ENCODE results near the gene UBE2B. TPM values are rescaled to one million over a fixed set of nuclear protein-coding genes. Genes with fewer than 3 reads are reported as not detected.

The UBE2B gene
- 61.8 and 70.5 TPM in 2 replicates for total RNA-seq

GRCh38 chr5:134370871-134371833 is at the start of gene UBE2B:
Gene UBE2B (plus strand): TSS chr5:134371569. CDS start chr5:134371596, 27 bp downstream.

DNA sequence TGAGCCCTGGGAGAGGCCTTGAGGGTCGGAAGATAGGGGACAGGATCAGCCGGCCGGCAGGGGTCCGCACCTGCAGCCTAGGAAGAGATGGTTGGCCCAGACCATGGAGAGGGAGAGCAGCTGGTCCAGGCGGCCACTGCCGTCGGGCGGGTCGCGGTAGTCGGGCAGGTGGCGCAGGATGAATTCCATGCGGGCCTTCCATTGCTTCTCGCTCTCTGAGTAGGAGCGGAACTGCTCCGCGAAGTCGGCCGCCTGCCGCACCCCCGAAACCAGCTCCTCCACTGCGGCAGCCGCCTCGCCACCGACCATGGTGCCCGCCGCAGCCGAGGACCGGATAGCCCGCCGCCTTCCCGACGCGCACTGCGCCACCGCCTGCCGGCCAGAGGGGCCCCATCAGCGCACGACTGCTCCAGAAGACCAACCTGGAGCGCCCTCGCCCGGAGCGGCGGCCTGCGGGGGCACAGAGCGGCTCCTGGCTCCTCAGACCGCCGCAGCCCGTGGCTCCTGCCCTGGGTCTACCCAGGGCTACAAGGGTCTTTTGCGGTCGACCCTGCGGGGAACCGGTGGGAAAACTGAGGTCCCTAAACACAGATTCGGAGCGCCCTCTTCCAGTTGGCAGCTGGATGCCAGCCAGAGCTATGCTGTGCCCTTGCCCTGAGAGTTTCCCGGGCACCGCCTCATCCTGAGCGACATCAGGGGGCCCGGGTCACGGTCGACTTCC is 40.3 kb downstream of the UBE2B start, which contains the start of gene CDKN2AIPNL:
Gene CDKN2AIPNL, minus strand, starts transcription at position 336 of the 721 bp plus-strand sequence. Its CDS starts 27 bp downstream, at position 309.

Other genes with a start within 250 kb of the UBE2B start
- gene SKP1, start 194.6 kb upstream of the UBE2B start, total RNA-seq = 303 and 323 TPM in 2 replicates
- 116 and 191 TPM in 2 replicates for gene PPP2CA, start 145.5 kb upstream of the UBE2B start, total RNA-seq
- gene CDKL3, start 4.4 kb upstream of the UBE2B start, total RNA-seq = 0.40 and 0.50 TPM in 2 replicates
- 36.0 and 49.7 TPM in 2 replicates for gene CDKN2AIPNL, start 40.3 kb downstream of the UBE2B start, total RNA-seq
- gene JADE2, start 154.1 kb downstream of the UBE2B start, total RNA-seq = 20.6 and 24.5 TPM in 2 replicates